ENCODE measurements around the gene POLR3A.

GRCh38 chr10:78009662-78010061 lies 19.7 kb downstream of the POLR3A start:
- no peak for TF ChIP-seq CTCF (IDR thresholded peaks at IDR 0.05; ENCODE audit: insufficient read depth, low read length, poor library complexity, severe bottlenecking)
- no peak for TF ChIP-seq EZH2phosphoT487 (conservative IDR thresholded peaks at IDR 0.05; ENCODE audit: low read length)

Measured in SU-DHL-6 (cell line).